PC-3 (cell line): Measurements from ENCODE around the gene NLRX1. TPM values are rescaled to one million over a fixed set of nuclear protein-coding genes. Genes with fewer than 3 reads are reported as not detected.
A peak's percentile ranks its signal among the peaks of the same experiment; 100 is the strongest.

Experiments
- ATAC-seq: fragments of 200-7000 bp; cut with Tn5 transposase; 2 replicates; pipeline ENCODE4 v1.9.1; 2020; ENCODE audit warnings: mild to moderate bottlenecking, moderate library complexity
- BruUV-seq: library from RNA; stranded (reverse); fragments of 400-500 nt; replicated peaks from 2 replicates; lab custom pipeline; 2021; lab: Mats Ljungman, UMichigan
- CTCF ChIA-PET: fragments of 300-600 bp; sonication (Branson Sonifier 250); formaldehyde crosslinking; loops from one replicate; lab custom pipeline; 2022; ENCODE audit warnings: antibody characterized with exemption; lab: Charles Lee
- POLR2A ChIA-PET: fragments of 300-600 bp; sonication (Branson Sonifier 250); formaldehyde crosslinking; loops from one replicate; lab custom pipeline; 2022; ENCODE audit warnings: antibody characterized with exemption; ENCODE audit not compliant: unreplicated experiment; lab: Charles Lee
- DNase-seq: peaks from one replicate; pipeline ENCODE4 v3.0.0-alpha.2; 2015
- H2AFZ ChIP-seq: fragments of 300-600 bp; sonication (generic); 2 replicates; pipeline ENCODE4 v1.6.0; 2016; ENCODE audit warnings: antibody characterized with exemption, low read length
- H3F3A ChIP-seq: fragments of 300-600 bp; sonication (generic); one replicate; pipeline ENCODE4 v1.6.0; 2017; ENCODE audit warnings: antibody characterized with exemption, low read length, control low read depth, mild to moderate bottlenecking; ENCODE audit not compliant: unreplicated experiment
- H3K27ac ChIP-seq: fragments of 300-600 bp; sonication (generic); 2 replicates; pipeline ENCODE4 v1.5.1; 2016; ENCODE audit warnings: mild to moderate bottlenecking, low read length
- H3K27me3 ChIP-seq: fragments of 300-600 bp; sonication (generic); 2 replicates; pipeline ENCODE4 v1.6.1; 2016; ENCODE audit warnings: low read length, mixed read lengths
- H3K36me3 ChIP-seq: fragments of 300-600 bp; sonication (generic); 2 replicates; pipeline ENCODE4 v1.6.1; 2016; ENCODE audit warnings: low read depth, mixed run types, low read length, mixed read lengths
- H3K4me1 ChIP-seq: fragments of 300-600 bp; sonication (generic); 2 replicates; pipeline ENCODE4 v1.5.1; 2016; ENCODE audit warnings: low read length; ENCODE audit not compliant: insufficient read depth
- H3K4me2 ChIP-seq: fragments of 300-600 bp; sonication (generic); 2 replicates; pipeline ENCODE4 v1.6.0; 2016; ENCODE audit warnings: low read length
- H3K4me3 ChIP-seq: fragments of 300-600 bp; sonication (generic); 2 replicates; pipeline ENCODE4 v1.5.1; 2016; ENCODE audit warnings: mild to moderate bottlenecking, low read length, mixed read lengths
- H3K79me2 ChIP-seq: fragments of 300-600 bp; sonication (generic); 2 replicates; pipeline ENCODE4 v1.6.1; 2017; ENCODE audit warnings: low read length, mixed read lengths
- H3K9ac ChIP-seq: fragments of 300-600 bp; sonication (generic); 2 replicates; pipeline ENCODE4 v1.6.0; 2016; ENCODE audit warnings: mild to moderate bottlenecking, low read length
- H3K9me2 ChIP-seq: fragments of 300-600 bp; sonication (generic); replicated peaks from 2 replicates; pipeline ENCODE4 v1.6.1; 2016; ENCODE audit warnings: mixed run types, low read length, mixed read lengths
- H3K9me3 ChIP-seq: fragments of 300-600 bp; sonication (generic); 2 replicates; pipeline ENCODE4 v1.6.1; 2016; ENCODE audit warnings: low read length, mixed read lengths
- H4K20me1 ChIP-seq: fragments of 300-600 bp; sonication (generic); 2 replicates; pipeline ENCODE4 v1.6.1; 2016; ENCODE audit warnings: low read length, mixed read lengths
- CTCF ChIP-seq: fragments of 300-600 bp; sonication (generic); conservative IDR thresholded peaks from 2 replicates; pipeline ENCODE4 v1.5.1; 2017; ENCODE audit warnings: antibody characterized with exemption, low read depth, mild to moderate bottlenecking, low read length
- EZH2 ChIP-seq: fragments of 300-600 bp; sonication (generic); IDR thresholded peaks from one replicate; pipeline ENCODE4 v1.6.1; 2017; ENCODE audit warnings: antibody characterized with exemption, mild to moderate bottlenecking, low read length; ENCODE audit not compliant: unreplicated experiment
- EZH2phosphoT487 ChIP-seq: fragments of 300-600 bp; sonication (generic); IDR thresholded peaks from 2 replicates; pipeline ENCODE4 v1.6.1; 2018; ENCODE audit warnings: mild to moderate bottlenecking, antibody characterized with exemption, low read length, borderline replicate concordance
- intact Hi-C: fragments of 100-400 bp; cut with micrococcal nuclease; formaldehyde crosslinking; loops from 2 replicates; pipeline ENCODE4 v1.9.0; 2023
- total RNA-seq: library from RNA; depleted of rRNA; stranded (reverse); fragments of >200 nt; gene quantifications from 2 replicates; pipeline ENCODE4 v1.2.3, GENCODE V29; 2014

Gene NLRX1
- total RNA-seq, 1 experiment from 2014 or later: 17.2 TPM

- Histone ChIP-seq H3K27ac (no peak within 1 kb of the TSS), H3K9me2 (no peaks in the 10 kb centered on the region), H3K9ac (no peak within 1 kb of the TSS; the same call in 1 of the 2 replicates), H3K4me2 (peak within 1 kb of the TSS; percentile 99), H3K79me2 (no peaks in the 10 kb centered on the region), H3F3A (no peaks in the 10 kb centered on the region), H3K9me3 (no peaks in the 10 kb centered on the region), H2AFZ (peak within 1 kb of the TSS; percentile 99), H3K4me1 (0 out of 2 replicates have a peak, but pooled peaks cover 3% of the 10 kb centered on the region), H3K27me3 (no peaks in the 10 kb centered on the region), H3K36me3 (no peaks in the 10 kb centered on the region), H4K20me1 (no peaks in the 10 kb centered on the region), H3K4me3 (peak within 1 kb of the TSS; percentile 82)
- TF ChIP-seq EZH2 (no peak), CTCF (no peak), EZH2phosphoT487 (no peak)
- DNase-seq (peak; percentile 21), ATAC-seq (peak; percentile 54)
- CTCF ChIA-PET: no interaction called here
- intact Hi-C loops: loop anchor here (10.0 kb wide), 1 partner anchor 146 kb away; no protein-coding TSS in a partner anchor
- POLR2A ChIA-PET: interaction anchor here (0.5 kb wide), 1 partner anchor 47 kb away, joined by 7 read pairs; the partner anchor contains the start of gene DPAGT1
- no TSS peak for BruUV-seq
These were observed 19.3 kb upstream of the NLRX1 start, which contains the start of gene ABCG4 for GRCh38 chr11:119149018-119149785. Gene ABCG4 (plus strand): TSS chr11:119149052. CDS start chr11:119149966, 914 bp downstream.

- H3F3A ChIP-seq: no peaks in the 10 kb centered on the region
- H3K79me2 ChIP-seq: no peaks in the 10 kb centered on the region
- peak overlapping the region; percentile 82; the same call in 1 of the 2 replicates for H3K4me3 ChIP-seq
- ChIA-PET POLR2A (no interaction called here), CTCF (no interaction called here)
- H3K4me2 ChIP-seq: peak overlapping the region; percentile 99
- ATAC-seq (no peak), DNase-seq (no peak)
- 0 out of 2 replicates have a peak, but pooled peaks cover 3% of the 10 kb centered on the region for H3K4me1 ChIP-seq
- no peaks in the 10 kb centered on the region for H3K9me3 ChIP-seq
- no peaks in the 10 kb centered on the region for H4K20me1 ChIP-seq
- no peaks in the 10 kb centered on the region for H3K27me3 ChIP-seq
- no TSS peak for BruUV-seq
- H3K36me3 ChIP-seq: no peaks in the 10 kb centered on the region
- no peak overlapping the region for H3K27ac ChIP-seq
- intact Hi-C loops: loop anchor here (10.0 kb wide), 1 partner anchor 145 kb away; no protein-coding TSS in a partner anchor
- H3K9ac ChIP-seq: no peak overlapping the region
- no peaks in the 10 kb centered on the region for H3K9me2 ChIP-seq
- H2AFZ ChIP-seq: peak overlapping the region; percentile 99
- TF ChIP-seq CTCF: no peak
- TF ChIP-seq EZH2phosphoT487: no peak
- TF ChIP-seq EZH2: no peak
These were observed 18.7 kb upstream of the NLRX1 start for GRCh38 chr11:119149786-119150275.
